RWPE1 (cell line): Measurements from ENCODE around the gene WNK1.

Experiments used
- CTCF ChIA-PET: fragments of 350-600 bp; sonication (Branson Sonifier 250); formaldehyde crosslinking; extraction: SDS; loops from one replicate; lab custom pipeline; 2021; lab: Yijun Ruan, JAX
- POLR2A ChIA-PET: fragments of 400-600 bp; formaldehyde crosslinking; extraction: SDS; loops from one replicate; lab custom pipeline; 2020; ENCODE audit warnings: antibody characterized with exemption; ENCODE audit not compliant: low non-redundant PET; lab: Yijun Ruan, JAX
- DNase-seq: peaks from one replicate; pipeline ENCODE4 v3.0.0; 2012; ENCODE audit warnings: low spot score
- H3K27ac ChIP-seq: fragments of 450-650 bp; 2 replicates; pipeline ENCODE4 v1.5.1; 2017
- CTCF ChIP-seq: fragments of 450-650 bp; conservative IDR thresholded peaks from 2 replicates; pipeline ENCODE4 v1.5.1; 2017; ENCODE audit warnings: low read depth, mild to moderate bottlenecking

The WNK1 gene

GRCh38 chr12:789852-790563, 37.6 kb downstream of the WNK1 start:
- DNase-seq, result no peak
- TF ChIP-seq CTCF, result no peak
- H3K27ac ChIP-seq, result no peak overlapping the region
- POLR2A ChIA-PET, result no interaction called here
- CTCF ChIA-PET, result interaction anchor here (0.5 to 1.1 kb wide), 3 partner anchors 24 to 80 kb away, joined by 3 to 4 read pairs (median 3); no protein-coding TSS in a partner anchor

GRCh38 chr12:790608-791007, 38.2 kb downstream of the WNK1 start:
- ChIA-PET CTCF (interaction anchor here (0.7 to 1.1 kb wide), 4 partner anchors 11 to 25 kb away, joined by 3 to 6 read pairs (median 3); no protein-coding TSS in a partner anchor), POLR2A (no interaction called here)
- TF ChIP-seq CTCF, result no peak
- no peak overlapping the region for H3K27ac ChIP-seq
- no peak for DNase-seq

GRCh38 chr12:793037-793436, 40.7 kb downstream of the WNK1 start:
- no peak for DNase-seq
- POLR2A ChIA-PET, result no interaction called here
- H3K27ac ChIP-seq, result no peak overlapping the region
- CTCF ChIA-PET, result interaction anchor here (0.8 kb wide), 1 partner anchor 206 kb away, joined by 3 read pairs; no protein-coding TSS in a partner anchor
- TF ChIP-seq CTCF, result no peak

- no peak overlapping the region for H3K27ac ChIP-seq
- DNase-seq, result no peak
- no peak for TF ChIP-seq CTCF
- ChIA-PET CTCF (interaction anchor here (0.8 kb wide), 1 partner anchor 207 kb away, joined by 3 read pairs; no protein-coding TSS in a partner anchor), POLR2A (no interaction called here)
Observed at GRCh38 chr12:793711-794110, 41.3 kb downstream of the WNK1 start.

- no peak for TF ChIP-seq CTCF
- no peak overlapping the region for H3K27ac ChIP-seq
- ChIA-PET POLR2A (no interaction called here), CTCF (interaction anchor here (0.8 to 1.3 kb wide), 2 partner anchors 44 to 219 kb away, joined by 3 to 4 read pairs; no protein-coding TSS in a partner anchor)
- DNase-seq, result no peak
Observed at GRCh38 chr12:795305-795704, 42.9 kb downstream of the WNK1 start.

GRCh38 chr12:800401-800800, 48.0 kb downstream of the WNK1 start:
- H3K27ac ChIP-seq, result no peak overlapping the region
- ChIA-PET CTCF (interaction anchor here (0.8 to 1.1 kb wide), 2 partner anchors 16 to 447 kb away, joined by 3 to 4 read pairs; no protein-coding TSS in a partner anchor), POLR2A (no interaction called here)
- TF ChIP-seq CTCF, result no peak
- DNase-seq, result no peak
